ENCODE measurements around the gene MAML3. TPM values are rescaled to one million over a fixed set of nuclear protein-coding genes. Genes with fewer than 3 reads are reported as not detected.

Gene MAML3
- polyA plus RNA-seq, 1 donor (not counting 4 experiments of a cell fraction or from before 2014, with no cell fraction given): 0.68 TPM

DNA sequence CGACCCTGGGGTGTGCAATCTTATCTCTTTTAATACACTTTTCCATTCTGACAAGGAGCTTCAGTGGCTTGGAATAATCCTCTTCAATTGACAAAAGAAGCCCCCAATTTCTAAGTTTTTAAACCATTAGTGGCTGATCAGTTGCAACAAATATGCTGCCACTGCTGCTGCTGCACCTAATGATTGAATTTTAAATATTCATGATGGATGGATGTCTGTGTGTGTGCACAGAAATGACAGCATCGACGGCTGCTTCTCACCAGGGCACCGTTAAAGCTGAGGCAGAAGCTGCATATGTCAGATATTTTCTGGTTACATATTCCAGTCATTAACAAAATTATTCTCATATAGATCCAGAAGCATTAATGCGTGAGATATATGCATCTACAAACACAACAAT lies 306.0 kb downstream of the MAML3 start:
- no peak for FAIRE-seq
- dilution Hi-C loops (cut with MboI; ENCODE audit: extremely low pct_ligation_motif_present, low sequenced_read_pairs): no loop called here

DNA sequence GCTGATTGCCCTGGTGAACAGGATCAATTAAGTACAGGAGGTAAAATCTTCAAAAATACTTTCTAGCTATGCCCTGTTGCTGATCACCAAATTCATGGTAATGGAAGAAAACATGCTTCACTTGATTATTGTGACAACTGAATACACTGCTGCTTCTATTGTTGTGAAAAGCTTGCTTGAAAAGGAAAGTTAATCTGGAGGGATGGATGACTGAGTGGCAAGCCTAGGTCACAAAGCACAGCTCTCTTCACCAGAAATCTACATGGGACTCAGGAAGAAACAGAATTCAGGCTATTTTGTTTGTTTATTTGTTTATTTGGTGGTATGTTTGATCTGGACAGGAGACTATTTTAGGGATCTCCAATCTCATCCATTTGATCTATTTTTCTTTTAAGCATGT lies 306.4 kb downstream of the MAML3 start:
- TF ChIP-seq, protein P1, sequence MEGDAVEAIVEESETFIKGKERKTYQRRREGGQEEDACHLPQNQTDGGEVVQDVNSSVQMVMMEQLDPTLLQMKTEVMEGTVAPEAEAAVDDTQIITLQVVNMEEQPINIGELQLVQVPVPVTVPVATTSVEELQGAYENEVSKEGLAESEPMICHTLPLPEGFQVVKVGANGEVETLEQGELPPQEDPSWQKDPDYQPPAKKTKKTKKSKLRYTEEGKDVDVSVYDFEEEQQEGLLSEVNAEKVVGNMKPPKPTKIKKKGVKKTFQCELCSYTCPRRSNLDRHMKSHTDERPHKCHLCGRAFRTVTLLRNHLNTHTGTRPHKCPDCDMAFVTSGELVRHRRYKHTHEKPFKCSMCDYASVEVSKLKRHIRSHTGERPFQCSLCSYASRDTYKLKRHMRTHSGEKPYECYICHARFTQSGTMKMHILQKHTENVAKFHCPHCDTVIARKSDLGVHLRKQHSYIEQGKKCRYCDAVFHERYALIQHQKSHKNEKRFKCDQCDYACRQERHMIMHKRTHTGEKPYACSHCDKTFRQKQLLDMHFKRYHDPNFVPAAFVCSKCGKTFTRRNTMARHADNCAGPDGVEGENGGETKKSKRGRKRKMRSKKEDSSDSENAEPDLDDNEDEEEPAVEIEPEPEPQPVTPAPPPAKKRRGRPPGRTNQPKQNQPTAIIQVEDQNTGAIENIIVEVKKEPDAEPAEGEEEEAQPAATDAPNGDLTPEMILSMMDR (optimal IDR thresholded peaks at IDR 0.05 in 1 of 3, IDR thresholded peaks at IDR 0.05 in 1 of 3, conservative IDR thresholded peaks at IDR 0.05 in 1 of 3; ENCODE audit: extremely low read depth in 1 of 3, insufficient read depth in 2 of 3, low read length in 3 of 3): no peak
- TF ChIP-seq EZH2 (IDR thresholded peaks at IDR 0.05; ENCODE audit: low read length): no peak
- no peaks in the 10 kb centered on the region for H3K9me1 ChIP-seq (ENCODE audit: control insufficient read depth, extremely low read depth, insufficient read depth, low read length)
- H4K20me1 ChIP-seq (ENCODE audit: control insufficient read depth, extremely low read depth, insufficient read depth, low read length): no peaks in the 10 kb centered on the region
- no peak overlapping the region for H2AFZ ChIP-seq (ENCODE audit: control insufficient read depth, low read length)
- H3K4me1 ChIP-seq (ENCODE audit: control insufficient read depth, extremely low read depth, insufficient read depth, low read length): no peaks in the 10 kb centered on the region
- no peak overlapping the region for H3K9ac ChIP-seq (ENCODE audit: control insufficient read depth, extremely low read depth, insufficient read depth, low read length)
- DNase-seq (ENCODE audit: low read depth, low spot score): no peak
- FAIRE-seq: no peak
- dilution Hi-C loops (cut with MboI; ENCODE audit: extremely low pct_ligation_motif_present, low sequenced_read_pairs): no loop called here
- no peak overlapping the region for H3K4me3 ChIP-seq (ENCODE audit: control insufficient read depth in 2 of 3, extremely low read depth in 1 of 3, insufficient read depth in 2 of 3, low read depth in 1 of 3, low read length in 3 of 3)
- H3K27me3 ChIP-seq (ENCODE audit: control insufficient read depth, extremely low read depth, insufficient read depth, low read length): no peaks in the 10 kb centered on the region
- H3K79me2 ChIP-seq (ENCODE audit: control insufficient read depth, insufficient read depth, low read length): no peaks in the 10 kb centered on the region
- no peak overlapping the region for H3K27ac ChIP-seq (ENCODE audit: control insufficient read depth, insufficient read depth, low read length)
- no peak overlapping the region for H3K4me2 ChIP-seq (ENCODE audit: control insufficient read depth, extremely low read depth, insufficient read depth, low read depth, low read length)
- no peaks in the 10 kb centered on the region for H3K9me3 ChIP-seq (ENCODE audit: control insufficient read depth, low read depth, low read length)
- no peaks in the 10 kb centered on the region for H3K36me3 ChIP-seq (ENCODE audit: control insufficient read depth in 2 of 2, extremely low read depth in 1 of 2, insufficient read depth in 2 of 2, low read length in 2 of 2)

More for the DNA sequence above, 306.0 kb downstream of the MAML3 start:
- no peaks in the 10 kb centered on the region for H3K9me3 ChIP-seq (ENCODE audit: control insufficient read depth, low read depth, low read length)
- DNase-seq (ENCODE audit: low read depth, low spot score): no peak
- no peaks in the 10 kb centered on the region for H3K27me3 ChIP-seq (ENCODE audit: control insufficient read depth, extremely low read depth, insufficient read depth, low read length)
- TF ChIP-seq, protein P1 (optimal IDR thresholded peaks at IDR 0.05 in 1 of 3, IDR thresholded peaks at IDR 0.05 in 1 of 3, conservative IDR thresholded peaks at IDR 0.05 in 1 of 3; ENCODE audit: extremely low read depth in 1 of 3, insufficient read depth in 2 of 3, low read length in 3 of 3): no peak
- no peak for TF ChIP-seq EZH2 (IDR thresholded peaks at IDR 0.05; ENCODE audit: low read length)
- H4K20me1 ChIP-seq (ENCODE audit: control insufficient read depth, extremely low read depth, insufficient read depth, low read length): no peaks in the 10 kb centered on the region
- no peaks in the 10 kb centered on the region for H3K79me2 ChIP-seq (ENCODE audit: control insufficient read depth, insufficient read depth, low read length)
- H3K4me3 ChIP-seq (ENCODE audit: control insufficient read depth in 2 of 3, extremely low read depth in 1 of 3, insufficient read depth in 2 of 3, low read depth in 1 of 3, low read length in 3 of 3): no peak overlapping the region
- H3K9ac ChIP-seq (ENCODE audit: control insufficient read depth, extremely low read depth, insufficient read depth, low read length): no peak overlapping the region
- no peak overlapping the region for H3K4me2 ChIP-seq (ENCODE audit: control insufficient read depth, extremely low read depth, insufficient read depth, low read depth, low read length)
- no peaks in the 10 kb centered on the region for H3K36me3 ChIP-seq (ENCODE audit: control insufficient read depth in 2 of 2, extremely low read depth in 1 of 2, insufficient read depth in 2 of 2, low read length in 2 of 2)
- no peaks in the 10 kb centered on the region for H3K9me1 ChIP-seq (ENCODE audit: control insufficient read depth, extremely low read depth, insufficient read depth, low read length)
- no peak overlapping the region for H3K27ac ChIP-seq (ENCODE audit: control insufficient read depth, insufficient read depth, low read length)
- no peaks in the 10 kb centered on the region for H3K4me1 ChIP-seq (ENCODE audit: control insufficient read depth, extremely low read depth, insufficient read depth, low read length)
- no peak overlapping the region for H2AFZ ChIP-seq (ENCODE audit: control insufficient read depth, low read length)
